Activated effector memory CD4-positive, alpha-beta T cell treated with Interleukin-2 at 50 U/mL for 16 hours (primary cell): ENCODE data around the gene KPNA3.
"Not testable (repeated sequence)": the region's sequence is repeated elsewhere in the genome, so short reads cannot be mapped to it uniquely, and the experiment has no call there.

ENCODE experiments used
- DNase-seq: peaks from one replicate; pipeline ENCODE4 v3.0.0-alpha.2; 2020

KPNA3 gene, protein sequence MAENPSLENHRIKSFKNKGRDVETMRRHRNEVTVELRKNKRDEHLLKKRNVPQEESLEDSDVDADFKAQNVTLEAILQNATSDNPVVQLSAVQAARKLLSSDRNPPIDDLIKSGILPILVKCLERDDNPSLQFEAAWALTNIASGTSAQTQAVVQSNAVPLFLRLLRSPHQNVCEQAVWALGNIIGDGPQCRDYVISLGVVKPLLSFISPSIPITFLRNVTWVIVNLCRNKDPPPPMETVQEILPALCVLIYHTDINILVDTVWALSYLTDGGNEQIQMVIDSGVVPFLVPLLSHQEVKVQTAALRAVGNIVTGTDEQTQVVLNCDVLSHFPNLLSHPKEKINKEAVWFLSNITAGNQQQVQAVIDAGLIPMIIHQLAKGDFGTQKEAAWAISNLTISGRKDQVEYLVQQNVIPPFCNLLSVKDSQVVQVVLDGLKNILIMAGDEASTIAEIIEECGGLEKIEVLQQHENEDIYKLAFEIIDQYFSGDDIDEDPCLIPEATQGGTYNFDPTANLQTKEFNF

GRCh38 chr13:49792550-49793324, at the start of gene KPNA3:
Gene KPNA3, minus strand, starts transcription at chr13:49792682. Its CDS starts 176 bp downstream, at chr13:49792506.
- DNase-seq = peak; percentile 94

DNA sequence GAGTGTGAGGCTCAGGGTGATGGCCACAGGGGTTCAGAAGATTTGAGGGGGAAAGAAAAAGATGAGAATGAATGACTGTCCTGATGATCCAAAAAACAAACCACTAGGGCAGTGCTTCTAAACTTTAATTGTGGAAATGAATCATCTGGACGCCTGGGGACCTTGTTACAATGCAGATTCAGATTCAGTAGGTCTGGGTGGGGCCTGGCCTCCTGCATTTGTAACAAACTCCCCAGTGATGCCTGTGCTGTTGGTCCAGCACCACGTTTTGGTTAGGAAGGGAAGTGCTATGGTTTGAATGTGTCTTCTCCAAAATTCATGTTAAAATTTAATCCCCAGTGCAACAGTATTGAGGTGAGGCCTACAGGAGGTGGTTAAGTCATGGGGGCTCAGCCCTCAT, 49.5 kb upstream of the KPNA3 start:
- DNase-seq = no peak

GRCh38 chr13:49840675-49841074, 48.2 kb upstream of the KPNA3 start:
- DNase-seq = no peak

- DNase-seq = no peak
Observed at GRCh38 chr13:49840266-49840665, 47.8 kb upstream of the KPNA3 start.

DNA sequence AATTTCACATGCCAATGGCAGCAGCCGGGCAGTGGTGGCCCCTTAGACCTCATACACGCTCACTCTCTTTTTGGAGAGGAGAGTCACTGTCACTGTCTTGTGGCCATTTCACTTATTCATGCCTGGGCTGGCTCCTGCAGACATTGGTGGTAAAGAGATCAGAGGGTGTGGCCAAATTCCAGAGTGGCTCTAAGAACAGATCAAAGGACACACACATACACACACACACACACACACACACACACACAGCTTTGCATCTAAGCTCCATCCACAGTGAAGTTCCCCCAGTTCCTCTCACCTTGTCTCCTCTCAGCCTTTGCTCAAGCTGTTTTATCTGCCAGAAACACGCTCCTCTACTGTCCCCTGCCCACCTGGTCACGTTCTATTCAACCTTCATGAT, 46.5 kb upstream of the KPNA3 start:
- no peak for DNase-seq

DNA sequence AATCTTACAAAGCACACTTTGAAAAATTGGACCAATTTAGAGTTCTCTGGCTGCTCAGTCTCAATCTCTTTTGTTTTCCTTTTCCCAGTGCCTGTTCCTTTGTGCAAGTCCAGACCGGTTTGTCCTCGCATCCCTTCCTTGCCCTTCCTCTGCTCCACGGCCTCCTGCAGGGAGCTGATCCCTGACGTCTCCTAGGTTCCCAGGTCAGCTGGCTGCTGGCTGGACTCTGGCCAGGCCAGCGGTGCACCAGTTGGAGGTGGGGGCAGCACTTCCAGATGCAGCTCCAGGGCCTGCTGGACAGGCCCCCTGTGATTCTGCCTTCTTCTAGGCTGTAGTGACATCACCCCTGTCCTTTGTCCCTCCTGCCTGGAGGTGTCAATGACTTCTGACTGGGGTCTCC, 44.0 kb upstream of the KPNA3 start:
- DNase-seq = no peak

DNA sequence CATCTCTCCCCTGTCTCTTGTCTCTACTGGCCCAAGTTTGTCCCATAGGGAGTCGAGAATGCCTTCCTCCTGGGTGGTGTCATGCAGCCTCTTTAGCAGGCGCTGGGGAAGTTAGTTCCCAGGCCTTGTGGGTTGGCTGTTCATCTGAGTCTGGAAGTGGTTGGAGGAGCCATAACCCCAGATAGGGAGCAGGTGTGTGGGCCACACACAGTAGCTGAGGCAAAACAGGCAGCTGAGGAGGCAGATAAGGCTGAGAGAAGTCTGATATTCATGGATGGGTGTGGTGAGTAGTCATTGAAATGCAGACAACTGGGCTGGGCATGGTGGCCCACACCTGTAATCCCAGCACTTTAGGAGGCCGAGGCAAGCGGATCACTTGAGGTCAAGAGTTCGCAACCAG, 40.9 kb upstream of the KPNA3 start:
- no peak for DNase-seq

- no peak for DNase-seq
Observed at GRCh38 chr13:49831455-49831854, 39.0 kb upstream of the KPNA3 start.

GRCh38 chr13:49830721-49831120, 38.2 kb upstream of the KPNA3 start:
- DNase-seq = no peak

DNA sequence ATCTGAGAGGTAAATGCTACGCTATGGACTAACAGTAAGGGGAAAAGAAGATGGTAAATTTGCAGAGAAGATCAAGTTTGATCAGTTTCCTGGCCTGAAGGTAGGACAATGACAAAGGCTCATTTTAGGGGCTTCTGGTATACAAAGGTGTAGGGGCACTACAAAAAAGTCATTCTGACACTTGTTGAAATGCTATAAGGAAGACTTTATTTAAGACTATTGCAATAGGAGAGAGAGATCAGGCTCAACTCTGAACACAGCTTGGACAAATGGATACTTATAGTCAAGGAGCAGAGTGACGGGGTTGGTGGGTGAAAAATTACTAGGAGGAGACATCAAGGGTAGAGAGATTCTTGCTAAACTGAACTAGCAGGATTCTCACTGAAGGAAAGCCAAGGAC, 37.2 kb upstream of the KPNA3 start:
- no peak for DNase-seq

DNA sequence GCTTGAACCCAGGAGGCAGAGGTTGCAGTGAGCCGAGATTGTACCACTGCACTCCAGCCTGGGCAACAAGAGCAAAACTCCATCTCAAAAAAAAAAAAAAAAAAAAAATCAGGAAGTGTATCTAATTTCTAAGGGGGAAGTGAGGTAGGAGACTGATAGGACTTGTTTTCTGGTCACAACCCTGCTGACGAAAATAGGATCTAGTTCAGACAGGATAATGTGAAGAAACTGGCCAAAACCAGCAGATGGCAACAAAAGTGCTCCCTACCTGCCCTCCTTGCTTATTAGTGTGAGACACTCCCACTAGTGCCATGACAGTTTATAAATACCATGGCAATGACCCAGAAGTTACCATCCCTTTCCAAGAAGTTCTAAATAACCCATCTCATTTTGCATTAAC, 36.0 kb upstream of the KPNA3 start:
- no peak for DNase-seq

DNA sequence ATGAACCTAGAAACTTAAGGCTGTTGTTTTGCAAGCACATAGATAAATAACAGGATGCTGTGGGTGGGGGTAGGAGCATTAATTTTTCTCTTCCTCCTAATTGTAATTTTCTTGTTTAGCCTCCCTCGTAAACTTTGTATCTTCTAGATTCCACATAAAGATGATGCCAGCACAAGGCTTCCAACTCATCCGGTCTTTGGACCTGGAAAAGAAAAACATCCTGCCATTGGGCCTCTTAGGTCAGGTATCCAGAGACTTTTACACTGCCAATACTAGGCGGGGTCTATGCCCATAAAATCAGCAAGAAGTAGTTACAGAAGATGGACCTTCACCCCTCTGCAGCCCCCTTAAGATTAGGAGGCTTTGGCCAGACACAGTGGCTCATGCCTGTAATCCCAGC, 35.4 kb upstream of the KPNA3 start:
- no peak for DNase-seq

DNA sequence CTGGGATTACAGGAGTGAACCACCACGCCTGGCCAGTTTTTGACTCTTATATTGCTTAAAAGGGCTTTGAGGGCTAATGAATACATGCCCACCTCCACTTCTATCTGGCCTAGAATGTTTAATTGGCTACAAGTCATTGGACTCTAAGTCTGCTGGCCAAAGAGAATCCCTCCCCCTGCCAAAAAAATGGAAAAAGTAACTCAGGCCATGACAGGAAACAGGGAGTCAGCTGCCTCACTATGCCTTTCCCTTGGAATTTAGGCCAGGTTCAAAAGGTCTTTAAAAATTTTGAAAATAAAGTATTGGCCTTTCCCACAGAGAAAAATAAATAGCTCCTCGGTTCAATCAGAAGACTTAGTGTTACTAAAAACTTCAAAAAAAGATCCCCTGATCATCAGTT, 34.9 kb upstream of the KPNA3 start:
- DNase-seq = no peak

DNA sequence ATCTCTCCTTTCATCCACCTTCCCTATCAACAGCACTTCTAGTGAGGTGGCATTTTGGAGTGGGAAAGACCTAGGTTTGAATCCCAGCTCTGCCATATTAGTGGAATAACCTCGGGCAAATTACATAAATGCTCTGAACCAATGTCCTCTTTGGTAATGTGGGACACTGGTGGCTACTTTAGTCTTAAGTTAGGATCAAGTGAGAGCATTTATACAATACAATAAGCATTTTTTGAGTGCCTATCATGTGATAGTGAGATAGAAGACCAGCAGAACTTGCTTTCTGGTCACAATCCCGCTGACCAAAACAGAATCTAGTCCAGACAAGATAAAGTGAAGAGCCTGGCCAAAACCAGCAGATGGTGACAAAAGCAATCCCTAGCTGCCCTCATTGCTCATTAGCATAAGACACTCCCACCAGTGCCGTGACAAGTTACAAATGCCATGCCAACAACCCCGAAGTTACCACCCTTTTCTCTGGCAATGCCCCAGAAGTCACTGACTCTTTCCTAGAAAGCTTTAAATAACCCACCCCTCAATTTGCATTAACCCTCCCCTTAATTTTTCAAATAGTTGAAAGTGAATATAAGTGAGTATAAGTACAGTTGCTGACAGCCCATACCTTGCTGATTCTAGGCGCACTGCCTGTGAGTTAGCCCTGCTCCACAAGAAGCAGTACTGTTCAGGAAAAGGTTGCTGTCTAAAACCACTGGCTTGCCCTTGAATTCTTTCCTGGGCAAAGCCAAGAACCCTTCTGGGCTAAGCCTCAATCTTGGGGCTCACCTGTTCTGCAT, 28.9 kb upstream of the KPNA3 start:
- DNase-seq = no peak

- no peak for DNase-seq
Observed at GRCh38 chr13:49820591-49821215, 28.2 kb upstream of the KPNA3 start.

- DNase-seq = not testable (repeated sequence)
Observed at GRCh38 chr13:49816047-49816446, 23.6 kb upstream of the KPNA3 start.

DNA sequence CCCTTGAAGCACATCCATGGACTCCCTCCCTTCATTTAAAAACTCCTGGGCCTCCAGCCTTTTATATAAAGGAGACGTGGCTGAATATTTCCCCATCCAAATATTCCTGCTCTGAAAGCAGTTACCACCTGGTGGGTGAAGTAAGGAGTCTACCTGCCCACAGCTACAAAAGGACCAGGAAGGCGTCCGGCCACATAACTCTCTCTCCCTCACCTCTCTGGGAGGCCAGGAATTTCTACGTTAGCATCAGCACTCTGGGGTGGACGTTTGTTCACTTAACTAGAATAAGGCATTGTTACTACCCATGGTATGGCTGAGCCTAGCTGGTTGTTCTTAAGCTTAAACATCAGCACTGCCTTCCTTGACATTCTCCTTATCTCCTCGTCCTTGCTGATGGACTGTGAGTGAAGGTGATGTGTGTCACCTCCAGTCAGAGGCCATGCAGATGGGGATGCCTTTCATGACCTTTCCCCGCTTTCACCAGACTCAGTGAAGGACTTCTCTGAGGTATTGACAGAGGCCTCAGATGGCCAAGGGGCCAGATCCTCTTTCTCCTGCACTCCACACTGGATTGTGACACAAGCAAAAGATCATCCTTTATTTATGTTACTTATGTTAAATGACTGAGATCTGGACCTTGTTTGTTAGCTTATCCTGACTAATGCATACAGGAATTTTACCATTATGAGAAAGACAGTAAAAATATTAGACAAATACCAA, 22.2 kb upstream of the KPNA3 start:
- DNase-seq = no peak

GRCh38 chr13:49812812-49813211, 20.3 kb upstream of the KPNA3 start:
- no peak for DNase-seq

- no peak for DNase-seq
Observed at GRCh38 chr13:49811527-49811908, 19.0 kb upstream of the KPNA3 start.

- DNase-seq = no peak
Observed at GRCh38 chr13:49810567-49811526, 18.4 kb upstream of the KPNA3 start.

GRCh38 chr13:49807681-49808080, 15.2 kb upstream of the KPNA3 start:
- no peak for DNase-seq
